B cell (primary cell): ENCODE results near the gene H2BK1.

Experiments
- CTCF ChIP-seq: fragments of 200-600 bp; IDR thresholded peaks from one replicate; pipeline ENCODE4 v1.8.0; 2022; ENCODE audit warnings: antibody characterized with exemption, mild to moderate bottlenecking
- EZH2 ChIP-seq: IDR thresholded peaks from 2 replicates; pipeline ENCODE4 v1.6.1; 2012; ENCODE audit warnings: borderline replicate concordance, low read depth, mild to moderate bottlenecking, moderate library complexity, low read length; ENCODE audit not compliant: insufficient read depth, poor library complexity, severe bottlenecking

- TF ChIP-seq CTCF, result no peak
- TF ChIP-seq EZH2, result no peak
These were observed 34.4 kb downstream of the H2BK1 start for GRCh38 chr7:151175793-151176311.
